Measurements from ENCODE around the gene CCDC47. TPM values are rescaled to one million over a fixed set of nuclear protein-coding genes. Genes with fewer than 3 reads are reported as not detected.

Gene CCDC47
- total and polyA plus RNA-seq, 4 donors, result 68.9 to 85.7 (median 75.3) TPM

DNA sequence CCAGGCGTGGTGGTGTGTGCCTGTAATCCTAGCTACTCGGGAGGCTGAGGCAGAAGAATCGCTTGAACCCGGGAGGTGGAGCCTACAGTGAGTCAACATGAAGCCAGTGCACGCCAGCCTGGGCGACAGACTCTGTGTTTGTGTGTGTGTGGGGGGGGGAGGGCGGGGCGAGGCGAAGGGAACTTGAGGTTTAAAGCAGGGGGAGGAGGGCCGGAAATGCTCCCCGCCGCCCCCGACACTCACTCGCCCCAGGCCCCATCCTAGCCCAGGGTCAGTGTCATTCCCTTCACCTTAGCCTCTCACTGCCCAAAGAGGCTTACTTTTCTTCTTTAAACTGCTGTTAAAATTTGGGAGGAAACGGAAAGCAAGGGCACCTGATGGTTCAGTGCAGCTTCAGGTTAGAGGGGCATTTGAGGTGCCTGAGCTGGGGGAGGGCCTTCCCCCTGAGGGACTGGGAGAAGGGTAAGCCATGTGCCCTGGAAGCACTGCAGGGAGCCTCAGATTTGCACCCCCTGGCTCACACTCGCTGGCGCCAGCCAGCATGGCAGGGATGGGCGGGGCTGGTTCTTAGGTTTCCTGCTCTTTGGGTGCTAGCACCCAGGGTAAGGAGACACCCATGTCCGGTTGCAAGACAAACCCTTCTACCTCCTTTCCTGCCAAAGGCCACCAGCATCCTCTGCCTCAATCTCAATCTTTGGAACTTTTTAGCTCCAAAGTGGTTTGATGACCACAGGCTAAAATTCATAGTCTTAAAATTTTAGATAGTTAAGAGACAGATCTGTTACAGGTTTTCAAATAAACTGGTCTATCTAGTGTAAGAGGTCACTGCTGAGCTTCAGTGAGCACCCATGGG, 71.3 kb downstream of the CCDC47 start:
- no peaks in the 10 kb centered on the region for H3K27me3 ChIP-seq (ENCODE audit: control insufficient read depth, insufficient read depth, low read length)
- peaks cover 75% of the 10 kb centered on the region for H3K36me3 ChIP-seq (ENCODE audit: control insufficient read depth, insufficient read depth, low read length)
- H3K4me3 ChIP-seq (ENCODE audit: low read depth, low read length), result no peak overlapping the region
- no peaks in the 10 kb centered on the region for H3K9me3 ChIP-seq (ENCODE audit: control insufficient read depth, insufficient read depth, low read length)
- H3K4me1 ChIP-seq (ENCODE audit: control insufficient read depth, insufficient read depth, low read length), result peaks cover 46% of the 10 kb centered on the region
- no peak for DNase-seq (ENCODE audit: low read depth in 4 of 6, low spot score in 6 of 6)
- whole genome bisulfite sequencing (ENCODE audit: insufficient coverage), result 77% methylated on average over 3 of the region's 19 CpGs
- no peak overlapping the region for H3K27ac ChIP-seq (ENCODE audit: low read depth, low read length)

GRCh38 chr17:63701456-63701820, 72.0 kb downstream of the CCDC47 start:
- Histone ChIP-seq H3K27ac (ENCODE audit: low read depth, low read length) (peak overlapping the region; percentile 71), H3K9me3 (ENCODE audit: control insufficient read depth, insufficient read depth, low read length) (no peaks in the 10 kb centered on the region), H3K4me3 (ENCODE audit: low read depth, low read length) (peak overlapping the region; percentile 45), H3K36me3 (ENCODE audit: control insufficient read depth, insufficient read depth, low read length) (peaks cover 73% of the 10 kb centered on the region), H3K4me1 (ENCODE audit: control insufficient read depth, insufficient read depth, low read length) (peaks cover 52% of the 10 kb centered on the region), H3K27me3 (ENCODE audit: control insufficient read depth, insufficient read depth, low read length) (no peaks in the 10 kb centered on the region)
- DNase-seq (ENCODE audit: low read depth in 4 of 6, low spot score in 6 of 6), result no peak
- 50% methylated on average over 9 of the region's 10 CpGs for WGBS (ENCODE audit: insufficient coverage)

- Histone ChIP-seq H3K4me1 (ENCODE audit: control insufficient read depth, insufficient read depth, low read length) (peaks cover 54% of the 10 kb centered on the region), H3K27ac (ENCODE audit: low read depth, low read length) (peak overlapping the region; percentile 71), H3K9me3 (ENCODE audit: control insufficient read depth, insufficient read depth, low read length) (no peaks in the 10 kb centered on the region), H3K4me3 (ENCODE audit: low read depth, low read length) (peak overlapping the region; percentile 45), H3K36me3 (ENCODE audit: control insufficient read depth, insufficient read depth, low read length) (peaks cover 73% of the 10 kb centered on the region), H3K27me3 (ENCODE audit: control insufficient read depth, insufficient read depth, low read length) (no peaks in the 10 kb centered on the region)
- DNase-seq (ENCODE audit: low read depth in 4 of 6, low spot score in 6 of 6), result peak in 2 of 6 donors; percentile 79 to 86
- WGBS (ENCODE audit: insufficient coverage), result 3% methylated on average over 88 of the region's 88 CpGs
These were observed 72.6 kb downstream of the CCDC47 start for GRCh38 chr17:63700528-63701455.

GRCh38 chr17:63699638-63700527, 73.5 kb downstream of the CCDC47 start, which contains the start of gene LIMD2:
TSS of gene LIMD2 (minus strand) at chr17:63700125. CDS start at chr17:63699298, 827 bp downstream.
- under 1% methylated on average over 133 of the region's 133 CpGs for WGBS (ENCODE audit: insufficient coverage)
- Histone ChIP-seq H3K36me3 (ENCODE audit: control insufficient read depth, insufficient read depth, low read length) (peaks cover 72% of the 10 kb centered on the region), H3K9me3 (ENCODE audit: control insufficient read depth, insufficient read depth, low read length) (no peaks in the 10 kb centered on the region), H3K27ac (ENCODE audit: low read depth, low read length) (peak within 1 kb of the TSS; percentile 81), H3K27me3 (ENCODE audit: control insufficient read depth, insufficient read depth, low read length) (no peaks in the 10 kb centered on the region), H3K4me1 (ENCODE audit: control insufficient read depth, insufficient read depth, low read length) (peaks cover 63% of the 10 kb centered on the region), H3K4me3 (ENCODE audit: low read depth, low read length) (peak within 1 kb of the TSS; percentile 54)
- peak in 3 of 6 donors; percentile 54 to 91 (median 90) for DNase-seq (ENCODE audit: low read depth in 4 of 6, low spot score in 6 of 6)

- Histone ChIP-seq H3K36me3 (ENCODE audit: control insufficient read depth, insufficient read depth, low read length) (peaks cover 72% of the 10 kb centered on the region), H3K4me3 (ENCODE audit: low read depth, low read length) (peak overlapping the region; percentile 54), H3K27me3 (ENCODE audit: control insufficient read depth, insufficient read depth, low read length) (no peaks in the 10 kb centered on the region), H3K27ac (ENCODE audit: low read depth, low read length) (peak overlapping the region; percentile 81), H3K4me1 (ENCODE audit: control insufficient read depth, insufficient read depth, low read length) (peaks cover 72% of the 10 kb centered on the region), H3K9me3 (ENCODE audit: control insufficient read depth, insufficient read depth, low read length) (no peaks in the 10 kb centered on the region)
- peak in 2 of 6 donors; percentile 51 to 61 for DNase-seq (ENCODE audit: low read depth in 4 of 6, low spot score in 6 of 6)
- 11% methylated on average over 38 of the region's 45 CpGs for WGBS (ENCODE audit: insufficient coverage)
These were observed 74.3 kb downstream of the CCDC47 start for GRCh38 chr17:63698886-63699637.

DNA sequence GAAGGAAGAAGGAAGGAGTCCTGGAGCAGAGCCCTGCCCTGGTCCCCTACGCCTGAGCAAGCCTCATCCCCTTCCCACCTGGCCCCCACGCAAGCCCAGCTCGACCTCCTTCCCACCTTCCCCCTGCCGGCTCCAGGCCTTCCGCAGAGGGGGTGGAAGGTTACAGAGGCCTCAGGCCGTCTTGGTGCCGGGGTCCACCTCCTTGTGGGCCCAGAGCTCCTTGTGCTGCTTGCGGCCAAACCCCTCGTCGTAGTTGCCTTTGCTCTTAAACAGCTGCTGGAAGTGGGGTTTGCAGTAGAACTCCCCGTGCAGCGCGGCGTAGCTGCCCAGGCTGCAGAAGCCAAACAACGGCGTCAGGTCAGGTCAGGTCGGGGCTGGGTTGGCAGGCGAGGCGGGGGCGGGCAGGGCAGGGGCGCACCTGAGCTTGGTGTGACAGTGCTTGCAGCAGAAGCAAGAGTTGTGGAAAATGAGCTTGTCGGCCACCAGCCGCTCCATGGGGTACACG, 75.0 kb downstream of the CCDC47 start:
- Histone ChIP-seq H3K4me3 (ENCODE audit: low read depth, low read length) (peak overlapping the region; percentile 54), H3K36me3 (ENCODE audit: control insufficient read depth, insufficient read depth, low read length) (peaks cover 72% of the 10 kb centered on the region), H3K4me1 (ENCODE audit: control insufficient read depth, insufficient read depth, low read length) (peaks cover 78% of the 10 kb centered on the region), H3K9me3 (ENCODE audit: control insufficient read depth, insufficient read depth, low read length) (no peaks in the 10 kb centered on the region), H3K27ac (ENCODE audit: low read depth, low read length) (peak overlapping the region; percentile 81), H3K27me3 (ENCODE audit: control insufficient read depth, insufficient read depth, low read length) (no peaks in the 10 kb centered on the region)
- WGBS (ENCODE audit: insufficient coverage), result 58% methylated on average over 19 of the region's 24 CpGs
- DNase-seq (ENCODE audit: low read depth in 4 of 6, low spot score in 6 of 6), result no peak

DNA sequence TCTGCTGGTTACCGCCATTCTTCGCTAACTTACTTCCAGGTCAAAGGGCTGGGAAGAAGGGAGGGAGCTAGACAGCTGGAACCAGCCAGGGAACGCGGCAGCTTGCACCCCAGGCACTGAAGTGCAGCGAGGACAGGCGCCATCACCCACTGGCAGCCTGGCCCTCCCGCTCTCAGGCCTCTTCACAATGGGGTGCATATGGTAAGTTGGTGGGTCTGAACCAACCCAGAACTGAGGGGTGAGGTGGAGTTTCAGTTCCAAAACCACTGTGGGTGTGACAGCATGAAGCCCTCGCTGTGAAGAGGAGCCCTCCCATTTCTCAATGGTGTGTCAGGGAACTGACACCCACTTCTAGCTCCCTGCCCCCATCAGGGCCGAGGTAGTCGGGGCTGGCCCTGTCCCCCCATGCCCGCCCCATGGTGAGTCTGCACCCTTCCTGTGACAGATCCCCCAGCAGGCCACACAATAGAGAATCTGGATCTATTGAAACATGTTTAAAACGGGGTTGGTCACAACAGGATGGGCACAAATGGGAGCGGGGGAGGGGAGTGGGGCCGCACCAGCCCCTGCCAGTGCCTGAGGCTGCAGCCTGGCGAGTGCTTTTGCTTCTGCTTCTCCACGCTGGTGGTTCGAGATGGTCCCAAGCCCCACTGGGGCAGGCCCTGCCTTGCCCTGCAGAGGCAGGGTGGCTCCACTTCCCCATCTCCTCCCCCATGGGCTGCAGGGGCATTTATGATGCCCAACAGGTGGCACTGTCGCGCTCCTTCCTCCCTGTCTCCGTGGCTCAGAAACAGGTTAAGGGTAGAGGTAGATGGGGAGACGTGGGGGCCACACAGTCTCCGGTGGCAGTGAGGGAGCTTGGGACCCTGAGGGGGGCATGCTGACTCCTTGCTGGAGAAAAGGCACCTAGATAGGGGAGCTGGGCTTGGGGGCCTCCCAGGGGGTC, 75.8 kb downstream of the CCDC47 start:
- peak overlapping the region; percentile 15 for H3K27ac ChIP-seq (ENCODE audit: low read depth, low read length)
- H3K36me3 ChIP-seq (ENCODE audit: control insufficient read depth, insufficient read depth, low read length), result peaks cover 72% of the 10 kb centered on the region
- no peak for DNase-seq (ENCODE audit: low read depth in 4 of 6, low spot score in 6 of 6)
- H3K9me3 ChIP-seq (ENCODE audit: control insufficient read depth, insufficient read depth, low read length), result no peaks in the 10 kb centered on the region
- peak overlapping the region; percentile 1 for H3K4me3 ChIP-seq (ENCODE audit: low read depth, low read length)
- peaks cover 78% of the 10 kb centered on the region for H3K4me1 ChIP-seq (ENCODE audit: control insufficient read depth, insufficient read depth, low read length)
- WGBS (ENCODE audit: insufficient coverage), result 57% methylated on average over 18 of the region's 22 CpGs
- no peaks in the 10 kb centered on the region for H3K27me3 ChIP-seq (ENCODE audit: control insufficient read depth, insufficient read depth, low read length)
